Lower leg skin (tissue), 4 donors: ENCODE data around the gene REL. TPM values are rescaled to one million over a fixed set of nuclear protein-coding genes. Genes with fewer than 3 reads are reported as not detected.

Experiments
- DNase-seq, 2 donors: peaks; one replicate each; pipeline ENCODE4 v3.0.0-alpha.2; 2019; ENCODE audit warnings: low spot score in 2 of 2
- H3K4me3 ChIP-seq: fragments of 200-600 bp; sonication (generic); 2 replicates; pipeline ENCODE4 v1.5.1; 2017; ENCODE audit warnings: mild to moderate bottlenecking, low read depth; ENCODE audit not compliant: poor library complexity, severe bottlenecking
- POLR2A ChIP-seq, 2 donors: fragments of 450-650 bp; IDR thresholded peaks; one replicate each; pipeline ENCODE4 v1.6.1; 2016 to 2017; ENCODE audit warnings: antibody characterized with exemption in 2 of 2, mild to moderate bottlenecking in 1 of 2, moderate library complexity in 1 of 2
- WGBS, 2 donors: methylation state at CpG; one replicate each; pipeline ENCODE4 v1.1.5; 2018; 5-methylcytosine and 5-hydroxymethylcytosine counted together
- intact Hi-C: fragments of 100-400 bp; cut with DNase I; formaldehyde crosslinking; loops from one replicate; pipeline ENCODE4 v1.15.0; 2023; ENCODE audit warnings: low total_unique reads
- total RNA-seq, 4 donors: library from RNA; depleted of rRNA; stranded (reverse); fragments of >200 nt; gene quantifications; one replicate each; pipeline ENCODE4 v1.1.0, GENCODE V29; 2016
- TF ChIP-seq, protein P1 (sequence below), 3 donors: fragments of 450-650 bp; IDR thresholded peaks; one replicate each; pipeline ENCODE4 v1.5.1; 2016; ENCODE audit warnings: antibody characterized with exemption in 3 of 3, mild to moderate bottlenecking in 3 of 3, moderate library complexity in 2 of 3

Gene REL
- total RNA-seq, 4 donors from 2014 or later: 33.8 to 56.2 (median 41.2) TPM

DNA sequence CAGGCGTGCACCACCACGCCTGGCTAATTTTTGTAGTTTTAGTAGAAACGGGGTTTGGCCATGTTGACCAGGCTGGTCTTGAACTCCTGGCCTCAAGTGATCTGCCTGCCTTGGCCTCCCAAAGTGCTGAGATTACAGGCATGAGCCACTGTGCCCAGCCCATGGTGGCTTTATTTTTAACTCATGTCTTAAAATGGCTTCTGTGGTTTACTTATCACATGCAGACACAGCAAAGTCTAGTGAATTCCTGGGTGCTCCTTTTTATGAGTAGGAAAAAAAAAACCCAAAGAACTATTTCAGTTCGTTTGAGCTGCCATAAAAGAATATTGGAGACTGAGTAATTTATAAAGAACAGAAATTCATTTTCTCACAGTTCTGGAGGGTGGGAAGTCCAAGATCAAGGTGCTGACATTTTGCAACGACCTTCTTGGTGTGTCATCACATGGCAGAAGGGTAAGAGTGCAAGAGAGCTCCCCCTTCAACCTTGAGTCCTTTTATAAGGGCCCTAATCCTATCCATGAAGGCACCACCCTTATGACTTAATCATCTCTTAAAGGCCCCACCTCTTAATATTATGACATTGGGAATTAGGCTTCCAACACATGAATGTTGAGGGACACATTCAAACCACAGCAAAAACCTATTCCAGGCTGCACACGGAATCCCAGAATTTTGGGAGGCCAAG is 12.6 kb upstream of the REL start:
- 82 to 86% methylated on average over 6 of the region's 6 CpGs for WGBS, 2 donors
- no peak for DNase-seq
- TF ChIP-seq, protein P1, sequence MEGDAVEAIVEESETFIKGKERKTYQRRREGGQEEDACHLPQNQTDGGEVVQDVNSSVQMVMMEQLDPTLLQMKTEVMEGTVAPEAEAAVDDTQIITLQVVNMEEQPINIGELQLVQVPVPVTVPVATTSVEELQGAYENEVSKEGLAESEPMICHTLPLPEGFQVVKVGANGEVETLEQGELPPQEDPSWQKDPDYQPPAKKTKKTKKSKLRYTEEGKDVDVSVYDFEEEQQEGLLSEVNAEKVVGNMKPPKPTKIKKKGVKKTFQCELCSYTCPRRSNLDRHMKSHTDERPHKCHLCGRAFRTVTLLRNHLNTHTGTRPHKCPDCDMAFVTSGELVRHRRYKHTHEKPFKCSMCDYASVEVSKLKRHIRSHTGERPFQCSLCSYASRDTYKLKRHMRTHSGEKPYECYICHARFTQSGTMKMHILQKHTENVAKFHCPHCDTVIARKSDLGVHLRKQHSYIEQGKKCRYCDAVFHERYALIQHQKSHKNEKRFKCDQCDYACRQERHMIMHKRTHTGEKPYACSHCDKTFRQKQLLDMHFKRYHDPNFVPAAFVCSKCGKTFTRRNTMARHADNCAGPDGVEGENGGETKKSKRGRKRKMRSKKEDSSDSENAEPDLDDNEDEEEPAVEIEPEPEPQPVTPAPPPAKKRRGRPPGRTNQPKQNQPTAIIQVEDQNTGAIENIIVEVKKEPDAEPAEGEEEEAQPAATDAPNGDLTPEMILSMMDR (IDR thresholded peaks at IDR 0.05): no peak
- no peak for TF ChIP-seq POLR2A (IDR thresholded peaks at IDR 0.05)
- no peak overlapping the region for H3K4me3 ChIP-seq
- intact Hi-C loops: no loop called here

DNA sequence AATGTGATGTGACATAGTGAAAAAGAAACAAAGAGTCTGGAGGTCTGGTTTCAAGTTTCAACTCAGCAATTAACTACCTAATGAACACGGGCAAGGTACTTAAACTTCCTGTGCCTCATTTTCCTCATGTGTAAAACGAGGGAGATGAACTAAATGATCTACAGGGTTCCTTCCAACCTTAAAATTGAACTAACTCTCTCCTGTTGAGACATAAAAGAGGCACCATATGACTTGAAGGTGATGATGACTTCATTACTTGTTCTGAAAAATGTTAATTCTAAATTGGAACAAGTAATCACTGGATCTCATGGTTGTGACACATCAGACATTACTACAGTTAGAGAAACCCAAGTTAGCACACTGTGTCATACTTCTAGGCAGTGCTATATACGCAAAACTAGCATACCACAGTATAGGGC is 8.9 kb upstream of the REL start:
- no peak for DNase-seq
- intact Hi-C loops: no loop called here
- H3K4me3 ChIP-seq: no peak overlapping the region
- TF ChIP-seq, protein P1 (IDR thresholded peaks at IDR 0.05): no peak
- TF ChIP-seq POLR2A (IDR thresholded peaks at IDR 0.05): no peak
- 62 to 73% methylated on average over 3 of the region's 3 CpGs for WGBS, 2 donors

DNA sequence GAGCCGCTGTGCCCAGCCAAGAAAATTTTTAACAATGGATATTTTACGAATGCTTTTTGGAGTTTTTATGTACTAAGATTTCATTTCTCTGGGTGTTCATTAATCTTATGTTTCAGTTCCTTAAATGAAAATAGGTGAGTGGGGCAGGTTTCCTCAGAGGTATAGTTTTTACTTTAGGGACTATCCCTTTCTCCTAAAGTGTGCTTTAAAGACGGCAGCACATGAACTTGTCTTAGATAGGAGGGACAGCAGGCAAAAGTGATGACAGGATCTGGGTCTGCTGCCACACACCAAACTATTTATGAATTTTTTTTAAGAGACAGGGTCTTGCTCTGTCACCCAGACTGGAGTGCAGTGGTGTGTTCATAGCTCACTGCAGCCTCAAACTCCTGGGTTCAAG is 8.0 kb upstream of the REL start:
- H3K4me3 ChIP-seq: no peak overlapping the region
- 78 to 88% methylated on average over 3 of the region's 3 CpGs for WGBS, 2 donors
- no peak for TF ChIP-seq POLR2A (IDR thresholded peaks at IDR 0.05)
- TF ChIP-seq, protein P1 (IDR thresholded peaks at IDR 0.05): no peak
- DNase-seq: no peak
- intact Hi-C loops: no loop called here

DNA sequence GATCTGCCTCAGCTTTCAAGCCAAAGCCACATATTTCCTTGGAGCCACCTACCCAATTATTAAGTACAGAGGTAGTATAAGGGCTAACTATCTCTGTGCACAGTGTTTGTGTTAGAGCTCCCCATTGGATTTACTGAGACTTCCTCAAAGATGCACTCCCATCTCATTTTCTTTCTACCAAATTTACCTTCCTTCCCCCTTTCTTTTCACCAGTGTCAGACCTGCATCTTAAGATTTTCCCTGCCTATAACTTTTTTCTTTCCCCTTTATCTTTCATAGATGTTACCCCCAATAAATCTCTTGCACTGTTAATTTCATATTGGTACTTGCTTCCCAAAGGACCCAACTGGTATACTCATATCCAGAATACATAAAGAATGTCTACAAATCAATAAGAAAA is 5.9 kb upstream of the REL start:
- DNase-seq: no peak
- intact Hi-C loops: loop anchor here (5.0 kb wide), 1 partner anchor 302 kb away; no protein-coding TSS in a partner anchor
- TF ChIP-seq, protein P1 (IDR thresholded peaks at IDR 0.05): no peak
- no peak for TF ChIP-seq POLR2A (IDR thresholded peaks at IDR 0.05)
- no peak overlapping the region for H3K4me3 ChIP-seq

DNA sequence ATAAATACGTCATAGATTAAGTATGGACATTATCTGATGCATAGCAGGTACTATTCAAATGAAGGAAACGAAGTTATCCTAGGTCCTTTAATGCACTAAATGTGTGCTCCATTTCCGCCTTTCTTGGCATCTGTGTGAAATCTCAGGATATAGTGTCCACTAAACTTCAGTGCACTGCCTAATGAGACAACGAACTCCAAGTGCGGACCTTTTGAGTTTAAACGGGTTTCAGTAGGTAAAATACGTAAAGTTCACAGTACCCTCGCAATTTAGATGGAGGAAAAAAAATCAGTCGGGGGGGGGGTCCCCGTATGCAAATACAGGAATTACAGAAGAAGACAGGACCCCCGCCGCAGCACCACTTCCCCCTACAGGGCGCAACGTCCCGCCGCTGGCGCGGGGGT is 729 bp upstream of the REL start:
- 1 to 2% methylated on average over 18 of the region's 18 CpGs for WGBS, 2 donors
- intact Hi-C loops: no loop called here
- DNase-seq: no peak
- H3K4me3 ChIP-seq: peak overlapping the region; percentile 94
- TF ChIP-seq POLR2A (IDR thresholded peaks at IDR 0.05): no peak
- TF ChIP-seq, protein P1 (IDR thresholded peaks at IDR 0.05): no peak
